Small intestine (tissue), 7 donors: ENCODE measurements around the gene SNRNP200. TPM values are rescaled to one million over a fixed set of nuclear protein-coding genes. Genes with fewer than 3 reads are reported as not detected.

ENCODE experiments used
- DNase-seq, 2 donors: peaks; one replicate each; pipeline versions ENCODE4 v3.0.0 to v3.0.0-alpha.2; 2013
- FAIRE-seq: peaks from 2 replicates; lab custom pipeline; 2012; peaks lifted over from hg19 to GRCh38; lab: Jason Lieb, UNC
- H3K27ac ChIP-seq, 3 donors: one replicate each; pipeline ENCODE4 v1.5.1; 2013; ENCODE audit warnings: low read length in 2 of 3, mild to moderate bottlenecking in 2 of 3, control low read depth in 1 of 3, inconsistent platforms in 1 of 3, low read depth in 1 of 3, moderate library complexity in 1 of 3
- H3K27me3 ChIP-seq, 3 donors: one replicate each; pipeline ENCODE4 v1.6.1; 2013; ENCODE audit warnings: low read length in 3 of 3, inconsistent platforms in 1 of 3; ENCODE audit not compliant: control insufficient read depth in 3 of 3, insufficient read depth in 3 of 3
- H3K36me3 ChIP-seq, 3 donors: one replicate each; pipeline ENCODE4 v1.6.1; 2013; ENCODE audit warnings: low read length in 3 of 3, inconsistent platforms in 1 of 3, low read depth in 1 of 3, mild to moderate bottlenecking in 1 of 3, moderate library complexity in 1 of 3; ENCODE audit not compliant: control insufficient read depth in 3 of 3, insufficient read depth in 2 of 3
- H3K4me1 ChIP-seq, 3 donors: one replicate each; pipeline ENCODE4 v1.6.1; 2013; ENCODE audit warnings: low read length in 2 of 3, inconsistent platforms in 1 of 3, low read depth in 1 of 3, mild to moderate bottlenecking in 1 of 3, moderate library complexity in 1 of 3; ENCODE audit not compliant: control insufficient read depth in 3 of 3, insufficient read depth in 2 of 3
- H3K4me3 ChIP-seq, 3 donors: one replicate each; pipeline ENCODE4 v1.5.1; 2013; ENCODE audit warnings: low read length in 3 of 3, control low read depth in 1 of 3, inconsistent platforms in 1 of 3, low read depth in 1 of 3, mild to moderate bottlenecking in 1 of 3, moderate library complexity in 1 of 3
- H3K9me3 ChIP-seq, 2 donors: one replicate each; pipeline ENCODE4 v1.6.1; 2013; ENCODE audit warnings: low read depth in 1 of 2, low read length in 1 of 2; ENCODE audit not compliant: control insufficient read depth in 2 of 2, insufficient read depth in 1 of 2
- whole genome bisulfite sequencing, 3 donors: extraction: QIAGEN DNeasy Blood & Tissue Kit; methylation state at CpG; one replicate each; pipeline ENCODE4 v1.1.7; 2013; 5-methylcytosine and 5-hydroxymethylcytosine counted together
- polyA plus RNA-seq, 4 donors: library from polyadenylated mRNA; stranded (reverse) in 3 of 4; unstranded in 1 of 4; fragments of 200-250 nt in 3 of 4; fragments of 120-200 nt in 1 of 4; gene quantifications; one replicate each; pipeline versions ENCODE4 v1.2.1 to v1.2.3, GENCODE V29; 2013
- donor health status: healthy with polysubstance abuse.
- donor health status: control.
- donor health status: control.
- donor health status: Bipolar disorder and iron deficiency.
- donor health status: healthy.

Gene SNRNP200
- polyA plus RNA-seq, 4 donors, result 55.4 to 156 (median 66.9) TPM

GRCh38 chr2:96329874-96330273 lies 24.5 kb upstream of the SNRNP200 start:
- Histone ChIP-seq H3K4me3 (no peak overlapping the region), H3K4me1 (peaks cover 0 to 4% (median 0%) of the 10 kb centered on the region in 3 donors), H3K9me3 (no peaks in the 10 kb centered on the region), H3K27ac (no peak overlapping the region), H3K27me3 (peaks cover 0 to 16% (median under 1%) of the 10 kb centered on the region in 3 donors), H3K36me3 (peaks cover 0 to 3% (median 0%) of the 10 kb centered on the region in 3 donors)
- no peak for FAIRE-seq
- no peak for DNase-seq
- WGBS, 3 donors, result 88 to 96% (median 93%) methylated on average over 6 of the region's 6 CpGs

GRCh38 chr2:96329456-96329855 lies 24.1 kb upstream of the SNRNP200 start:
- no peaks in the 10 kb centered on the region for H3K4me1 ChIP-seq
- H3K27ac ChIP-seq, result no peak overlapping the region
- FAIRE-seq (no peak), DNase-seq (no peak)
- WGBS, 3 donors, result 70 to 79% (median 71%) methylated on average over 1 of the region's 1 CpG
- H3K36me3 ChIP-seq, result peaks cover 0 to 3% (median 0%) of the 10 kb centered on the region in 3 donors
- no peaks in the 10 kb centered on the region for H3K9me3 ChIP-seq
- peaks cover 0 to 20% (median 1%) of the 10 kb centered on the region in 3 donors for H3K27me3 ChIP-seq
- H3K4me3 ChIP-seq, result no peak overlapping the region

- DNase-seq, result no peak
- Histone ChIP-seq H3K4me3 (no peak overlapping the region), H3K36me3 (peaks cover 0 to 3% (median 0%) of the 10 kb centered on the region in 3 donors), H3K9me3 (no peaks in the 10 kb centered on the region), H3K27me3 (peaks cover 0 to 36% (median 1%) of the 10 kb centered on the region in 3 donors), H3K4me1 (no peaks in the 10 kb centered on the region), H3K27ac (no peak overlapping the region)
- no peak for FAIRE-seq
- WGBS, 3 donors, result 92 to 95% (median 95%) methylated on average over 20 to 21 of the region's 21 CpGs
Observed at GRCh38 chr2:96326990-96327820, 21.9 kb upstream of the SNRNP200 start.

- peak overlapping the region in 1 of 3 donors; percentile 10 for H3K27ac ChIP-seq
- H3K9me3 ChIP-seq, result no peaks in the 10 kb centered on the region
- peaks cover 0 to 3% (median 0%) of the 10 kb centered on the region in 3 donors for H3K4me1 ChIP-seq
- DNase-seq, result no peak
- FAIRE-seq, result no peak
- 95 to 99% (median 96%) methylated on average over 8 of the region's 8 CpGs for WGBS, 3 donors
- peaks cover 0 to 42% (median 1%) of the 10 kb centered on the region in 3 donors for H3K27me3 ChIP-seq
- no peak overlapping the region for H3K4me3 ChIP-seq
- H3K36me3 ChIP-seq, result peaks cover 0 to 3% (median 0%) of the 10 kb centered on the region in 3 donors
Observed at GRCh38 chr2:96326564-96326963, 21.2 kb upstream of the SNRNP200 start.

- Histone ChIP-seq H3K4me1 (peaks cover 0 to 7% (median 0%) of the 10 kb centered on the region in 3 donors), H3K36me3 (peaks cover 0 to 3% (median 0%) of the 10 kb centered on the region in 3 donors), H3K4me3 (peak overlapping the region in 2 of 3 donors; percentile 49 to 64), H3K27me3 (peaks cover 0 to 49% (median 1%) of the 10 kb centered on the region in 3 donors), H3K27ac (peak overlapping the region in 1 of 3 donors; percentile 64), H3K9me3 (no peaks in the 10 kb centered on the region)
- peak in 1 of 2 donors; percentile 28 for DNase-seq
- WGBS, 3 donors, result 36 to 43% (median 42%) methylated on average over 8 of the region's 8 CpGs
- FAIRE-seq, result no peak
Observed at GRCh38 chr2:96325884-96326255, 20.5 kb upstream of the SNRNP200 start.

- 2 to 4% (median 3%) methylated on average over 38 to 58 of the region's 58 CpGs for WGBS, 3 donors
- Histone ChIP-seq H3K36me3 (peaks cover 0 to 3% (median 0%) of the 10 kb centered on the region in 3 donors), H3K9me3 (no peaks in the 10 kb centered on the region), H3K4me1 (peaks cover 0 to 8% (median 0%) of the 10 kb centered on the region in 3 donors), H3K4me3 (peak within 1 kb of the TSS; percentile 38 to 64 (median 49)), H3K27me3 (peaks cover 0 to 53% (median 1%) of the 10 kb centered on the region in 3 donors), H3K27ac (peak within 1 kb of the TSS in 2 of 3 donors; percentile 41 to 64)
- FAIRE-seq, result no peak
- peak in 1 of 2 donors; percentile 51 for DNase-seq
Observed at GRCh38 chr2:96325041-96325883, 19.9 kb upstream of the SNRNP200 start, which contains the start of gene ITPRIPL1. TSS of gene ITPRIPL1 (plus strand) at chr2:96325317. CDS start at chr2:96325840, 523 bp downstream.

- H3K4me3 ChIP-seq, result peak overlapping the region in 2 of 3 donors; percentile 49 to 64
- H3K9me3 ChIP-seq, result no peaks in the 10 kb centered on the region
- WGBS, 3 donors, result 17 to 27% (median 26%) methylated on average over 6 of the region's 6 CpGs
- H3K27me3 ChIP-seq, result peaks cover 0 to 58% (median 1%) of the 10 kb centered on the region in 3 donors
- peaks cover 0 to 8% (median 0%) of the 10 kb centered on the region in 3 donors for H3K4me1 ChIP-seq
- H3K36me3 ChIP-seq, result peaks cover 0 to 3% (median 0%) of the 10 kb centered on the region in 3 donors
- FAIRE-seq, result no peak
- peak overlapping the region in 1 of 3 donors; percentile 64 for H3K27ac ChIP-seq
- DNase-seq, result no peak
Observed at GRCh38 chr2:96324721-96325040, 19.3 kb upstream of the SNRNP200 start.

- WGBS, 3 donors, result 67 to 81% (median 79%) methylated on average over 1 of the region's 1 CpG
- peaks cover 0 to 66% (median 1%) of the 10 kb centered on the region in 3 donors for H3K27me3 ChIP-seq
- FAIRE-seq, result no peak
Observed at GRCh38 chr2:96323849-96324248, 18.5 kb upstream of the SNRNP200 start.

More at GRCh38 chr2:96323849-96324248, 18.5 kb upstream of the SNRNP200 start:
- Histone ChIP-seq H3K4me3 (no peak overlapping the region), H3K36me3 (peaks cover 0 to 3% (median 0%) of the 10 kb centered on the region in 3 donors), H3K4me1 (peaks cover 0 to 8% (median 0%) of the 10 kb centered on the region in 3 donors), H3K9me3 (no peaks in the 10 kb centered on the region), H3K27ac (no peak overlapping the region)
- no peak for DNase-seq
